Duodenal mucosa (tissue), 2 donors: Measurements from ENCODE around the gene TMEM44.

Source experiments
- H3K27ac ChIP-seq: one replicate; pipeline ENCODE4 v1.7.0; 2013; ENCODE audit warnings: low read depth, low read length
- H3K27me3 ChIP-seq, 2 donors: one replicate each; pipeline ENCODE4 v1.7.0; 2013; ENCODE audit warnings: low read length in 2 of 2, control low read depth in 1 of 2; ENCODE audit not compliant: insufficient read depth in 2 of 2, control insufficient read depth in 1 of 2
- H3K36me3 ChIP-seq, 2 donors: one replicate each; pipeline ENCODE4 v1.7.0; 2013; ENCODE audit warnings: low read length in 2 of 2, control low read depth in 1 of 2; ENCODE audit not compliant: insufficient read depth in 2 of 2, control insufficient read depth in 1 of 2
- H3K4me1 ChIP-seq, 2 donors: one replicate each; pipeline ENCODE4 v1.7.0; 2013; ENCODE audit warnings: low read length in 2 of 2, control low read depth in 1 of 2; ENCODE audit not compliant: insufficient read depth in 2 of 2, control insufficient read depth in 1 of 2
- H3K4me3 ChIP-seq, 2 donors: one replicate each; pipeline ENCODE4 v1.7.0; 2013; ENCODE audit warnings: low read length in 2 of 2, low read depth in 1 of 2
- H3K9ac ChIP-seq, 2 donors: one replicate each; pipeline ENCODE4 v1.7.0; 2013; ENCODE audit warnings: low read length in 2 of 2, low read depth in 1 of 2
- H3K9me3 ChIP-seq, 2 donors: one replicate each; pipeline ENCODE4 v1.7.0; 2013; ENCODE audit warnings: low read length in 2 of 2, control low read depth in 1 of 2; ENCODE audit not compliant: control insufficient read depth in 1 of 2

Gene TMEM44

GRCh38 chr3:194624956-194625355 lies 8.3 kb downstream of the TMEM44 start:
- no peak overlapping the region for H3K27ac ChIP-seq
- no peaks in the 10 kb centered on the region for H3K4me1 ChIP-seq
- H3K9ac ChIP-seq, result no peak overlapping the region
- peaks cover 6 to 15% of the 10 kb centered on the region in 2 donors for H3K36me3 ChIP-seq
- no peaks in the 10 kb centered on the region for H3K27me3 ChIP-seq
- no peak overlapping the region for H3K4me3 ChIP-seq
- H3K9me3 ChIP-seq, result no peaks in the 10 kb centered on the region

GRCh38 chr3:194623449-194624290 lies 9.5 kb downstream of the TMEM44 start:
- no peaks in the 10 kb centered on the region for H3K9me3 ChIP-seq
- no peak overlapping the region for H3K9ac ChIP-seq
- no peaks in the 10 kb centered on the region for H3K4me1 ChIP-seq
- H3K36me3 ChIP-seq, result peaks cover 6 to 15% of the 10 kb centered on the region in 2 donors
- no peak overlapping the region for H3K4me3 ChIP-seq
- H3K27ac ChIP-seq, result no peak overlapping the region
- H3K27me3 ChIP-seq, result no peaks in the 10 kb centered on the region

- Histone ChIP-seq H3K9ac (no peak overlapping the region), H3K9me3 (no peaks in the 10 kb centered on the region), H3K36me3 (peaks cover 0 to 10% of the 10 kb centered on the region in 2 donors)
These were observed 10.4 kb downstream of the TMEM44 start for GRCh38 chr3:194622621-194623340.

GRCh38 chr3:194621947-194622346 lies 11.3 kb downstream of the TMEM44 start:
- no peaks in the 10 kb centered on the region for H3K9me3 ChIP-seq
- no peak overlapping the region for H3K9ac ChIP-seq
- peaks cover 0 to 7% of the 10 kb centered on the region in 2 donors for H3K36me3 ChIP-seq
- H3K27me3 ChIP-seq, result no peaks in the 10 kb centered on the region
- H3K4me3 ChIP-seq, result no peak overlapping the region
- no peaks in the 10 kb centered on the region for H3K4me1 ChIP-seq
- no peak overlapping the region for H3K27ac ChIP-seq

More at GRCh38 chr3:194622621-194623340, 10.4 kb downstream of the TMEM44 start:
- H3K27ac ChIP-seq, result no peak overlapping the region
- no peak overlapping the region for H3K4me3 ChIP-seq
- no peaks in the 10 kb centered on the region for H3K4me1 ChIP-seq
- no peaks in the 10 kb centered on the region for H3K27me3 ChIP-seq

- Histone ChIP-seq H3K4me3 (no peak overlapping the region), H3K9me3 (no peaks in the 10 kb centered on the region), H3K27me3 (no peaks in the 10 kb centered on the region), H3K9ac (no peak overlapping the region), H3K36me3 (peaks cover 0 to 4% of the 10 kb centered on the region in 2 donors), H3K27ac (no peak overlapping the region), H3K4me1 (no peaks in the 10 kb centered on the region)
These were observed 13.0 kb downstream of the TMEM44 start for GRCh38 chr3:194620196-194620595.

GRCh38 chr3:194619741-194620140 lies 13.5 kb downstream of the TMEM44 start:
- Histone ChIP-seq H3K36me3 (peaks cover 0 to 6% of the 10 kb centered on the region in 2 donors), H3K4me1 (no peaks in the 10 kb centered on the region), H3K9ac (no peak overlapping the region), H3K4me3 (no peak overlapping the region), H3K9me3 (no peaks in the 10 kb centered on the region), H3K27me3 (no peaks in the 10 kb centered on the region), H3K27ac (no peak overlapping the region)

- Histone ChIP-seq H3K36me3 (peaks cover 0 to 6% of the 10 kb centered on the region in 2 donors), H3K27ac (no peak overlapping the region), H3K9ac (no peak overlapping the region), H3K4me1 (no peaks in the 10 kb centered on the region), H3K4me3 (no peak overlapping the region), H3K9me3 (no peaks in the 10 kb centered on the region), H3K27me3 (no peaks in the 10 kb centered on the region)
These were observed 14.2 kb downstream of the TMEM44 start for GRCh38 chr3:194618858-194619608.

GRCh38 chr3:194617827-194618226 lies 15.4 kb downstream of the TMEM44 start:
- Histone ChIP-seq H3K36me3 (peaks cover 0 to 6% of the 10 kb centered on the region in 2 donors), H3K4me3 (no peak overlapping the region), H3K9ac (no peak overlapping the region), H3K4me1 (no peaks in the 10 kb centered on the region), H3K27me3 (no peaks in the 10 kb centered on the region), H3K9me3 (no peaks in the 10 kb centered on the region), H3K27ac (no peak overlapping the region)

- peaks cover 0 to 6% of the 10 kb centered on the region in 2 donors for H3K36me3 ChIP-seq
- H3K9ac ChIP-seq, result no peak overlapping the region
- no peaks in the 10 kb centered on the region for H3K9me3 ChIP-seq
- no peaks in the 10 kb centered on the region for H3K27me3 ChIP-seq
- H3K4me3 ChIP-seq, result no peak overlapping the region
- no peak overlapping the region for H3K27ac ChIP-seq
- no peaks in the 10 kb centered on the region for H3K4me1 ChIP-seq
These were observed 16.0 kb downstream of the TMEM44 start for GRCh38 chr3:194617143-194617671.
